ENCODE measurements around the gene NCKAP5.

GRCh38 chr2:133489641-133490410, 78.4 kb downstream of the NCKAP5 start:
- TF ChIP-seq FOXM1 (IDR thresholded peaks at IDR 0.05; ENCODE audit: borderline replicate concordance): no peak
- no peak for TF ChIP-seq LEF1 (IDR thresholded peaks at IDR 0.05; ENCODE audit: borderline replicate concordance)
- TF ChIP-seq NFRKB (IDR thresholded peaks at IDR 0.05): no peak
- TF ChIP-seq SUZ12 (IDR thresholded peaks at IDR 0.05): no peak
- no peak for TF ChIP-seq CTBP1 (IDR thresholded peaks at IDR 0.05; ENCODE audit: borderline replicate concordance)
- TF ChIP-seq SP1 (IDR thresholded peaks at IDR 0.05): no peak

Measured in HEK293T (cell line).